ENCODE results near the gene MAML3.

MAML3 gene

GRCh38 chr4:139859876-139860275 lies 294.1 kb downstream of the MAML3 start:
- Histone ChIP-seq H3K9ac (ENCODE audit: low read depth, low read length) (no peak overlapping the region), H3K9me3 (ENCODE audit: insufficient read depth, low read depth, low read length) (no peaks in the 10 kb centered on the region), H3K27me3 (ENCODE audit: insufficient read depth, low read length) (no peaks in the 10 kb centered on the region), H3K36me3 (ENCODE audit: insufficient read depth, low read depth, low read length) (no peaks in the 10 kb centered on the region), H3K4me3 (ENCODE audit: low read length) (no peak overlapping the region), H3K4me1 (ENCODE audit: insufficient read depth, low read length) (peaks cover 16% of the 10 kb centered on the region; the same call in 1 of the 2 replicates), H3K27ac (ENCODE audit: low read length) (no peak overlapping the region)

GRCh38 chr4:139858436-139859205 lies 295.4 kb downstream of the MAML3 start:
- Histone ChIP-seq H3K27ac (ENCODE audit: low read length) (no peak overlapping the region), H3K4me1 (ENCODE audit: insufficient read depth, low read length) (peaks cover 26% of the 10 kb centered on the region; the same call in 1 of the 2 replicates), H3K36me3 (ENCODE audit: insufficient read depth, low read depth, low read length) (no peaks in the 10 kb centered on the region), H3K9me3 (ENCODE audit: insufficient read depth, low read depth, low read length) (no peaks in the 10 kb centered on the region), H3K4me3 (ENCODE audit: low read length) (no peak overlapping the region), H3K9ac (ENCODE audit: low read depth, low read length) (no peak overlapping the region), H3K27me3 (ENCODE audit: insufficient read depth, low read length) (no peaks in the 10 kb centered on the region)

- Histone ChIP-seq H3K9ac (ENCODE audit: low read depth, low read length) (no peak overlapping the region), H3K9me3 (ENCODE audit: insufficient read depth, low read depth, low read length) (no peaks in the 10 kb centered on the region), H3K4me1 (ENCODE audit: insufficient read depth, low read length) (peaks cover 26% of the 10 kb centered on the region; the same call in 1 of the 2 replicates), H3K36me3 (ENCODE audit: insufficient read depth, low read depth, low read length) (no peaks in the 10 kb centered on the region), H3K27me3 (ENCODE audit: insufficient read depth, low read length) (no peaks in the 10 kb centered on the region), H3K4me3 (ENCODE audit: low read length) (no peak overlapping the region), H3K27ac (ENCODE audit: low read length) (no peak overlapping the region)
These were observed 296.0 kb downstream of the MAML3 start for GRCh38 chr4:139857977-139858376.

GRCh38 chr4:139857021-139857420 lies 297.0 kb downstream of the MAML3 start:
- H3K4me3 ChIP-seq (ENCODE audit: low read length): no peak overlapping the region
- no peak overlapping the region for H3K27ac ChIP-seq (ENCODE audit: low read length)
- peaks cover 36% of the 10 kb centered on the region; the same call in 1 of the 2 replicates for H3K4me1 ChIP-seq (ENCODE audit: insufficient read depth, low read length)
- no peak overlapping the region for H3K9ac ChIP-seq (ENCODE audit: low read depth, low read length)
- H3K9me3 ChIP-seq (ENCODE audit: insufficient read depth, low read depth, low read length): no peaks in the 10 kb centered on the region
- no peaks in the 10 kb centered on the region for H3K27me3 ChIP-seq (ENCODE audit: insufficient read depth, low read length)
- H3K36me3 ChIP-seq (ENCODE audit: insufficient read depth, low read depth, low read length): no peaks in the 10 kb centered on the region

GRCh38 chr4:139854668-139855403 lies 299.1 kb downstream of the MAML3 start:
- H3K9ac ChIP-seq (ENCODE audit: low read depth, low read length): no peak overlapping the region
- H3K36me3 ChIP-seq (ENCODE audit: insufficient read depth, low read depth, low read length): no peaks in the 10 kb centered on the region
- H3K9me3 ChIP-seq (ENCODE audit: insufficient read depth, low read depth, low read length): no peaks in the 10 kb centered on the region
- no peak overlapping the region for H3K4me3 ChIP-seq (ENCODE audit: low read length)
- H3K4me1 ChIP-seq (ENCODE audit: insufficient read depth, low read length): peaks cover 42% of the 10 kb centered on the region; the same call in 1 of the 2 replicates
- no peak overlapping the region for H3K27ac ChIP-seq (ENCODE audit: low read length)
- H3K27me3 ChIP-seq (ENCODE audit: insufficient read depth, low read length): no peaks in the 10 kb centered on the region

GRCh38 chr4:139853309-139853708 lies 300.7 kb downstream of the MAML3 start:
- no peak overlapping the region for H3K27ac ChIP-seq (ENCODE audit: low read length)
- no peak overlapping the region for H3K9ac ChIP-seq (ENCODE audit: low read depth, low read length)
- H3K27me3 ChIP-seq (ENCODE audit: insufficient read depth, low read length): no peaks in the 10 kb centered on the region
- no peaks in the 10 kb centered on the region for H3K9me3 ChIP-seq (ENCODE audit: insufficient read depth, low read depth, low read length)
- no peaks in the 10 kb centered on the region for H3K36me3 ChIP-seq (ENCODE audit: insufficient read depth, low read depth, low read length)
- H3K4me1 ChIP-seq (ENCODE audit: insufficient read depth, low read length): peaks cover 47% of the 10 kb centered on the region
- H3K4me3 ChIP-seq (ENCODE audit: low read length): peak overlapping the region; percentile 9; the same call in 1 of the 2 replicates

GRCh38 chr4:139852612-139853269 lies 301.2 kb downstream of the MAML3 start:
- Histone ChIP-seq H3K9ac (ENCODE audit: low read depth, low read length) (no peak overlapping the region), H3K9me3 (ENCODE audit: insufficient read depth, low read depth, low read length) (no peaks in the 10 kb centered on the region), H3K27me3 (ENCODE audit: insufficient read depth, low read length) (no peaks in the 10 kb centered on the region), H3K36me3 (ENCODE audit: insufficient read depth, low read depth, low read length) (no peaks in the 10 kb centered on the region), H3K4me3 (ENCODE audit: low read length) (peak overlapping the region; percentile 9; the same call in 1 of the 2 replicates), H3K4me1 (ENCODE audit: insufficient read depth, low read length) (peaks cover 52% of the 10 kb centered on the region), H3K27ac (ENCODE audit: low read length) (no peak overlapping the region)

GRCh38 chr4:139851639-139852038 lies 302.3 kb downstream of the MAML3 start:
- H3K36me3 ChIP-seq (ENCODE audit: insufficient read depth, low read depth, low read length): no peaks in the 10 kb centered on the region
- H3K4me3 ChIP-seq (ENCODE audit: low read length): no peak overlapping the region
- H3K9ac ChIP-seq (ENCODE audit: low read depth, low read length): no peak overlapping the region
- H3K4me1 ChIP-seq (ENCODE audit: insufficient read depth, low read length): peaks cover 54% of the 10 kb centered on the region
- H3K9me3 ChIP-seq (ENCODE audit: insufficient read depth, low read depth, low read length): no peaks in the 10 kb centered on the region
- H3K27me3 ChIP-seq (ENCODE audit: insufficient read depth, low read length): no peaks in the 10 kb centered on the region
- H3K27ac ChIP-seq (ENCODE audit: low read length): no peak overlapping the region

GRCh38 chr4:139851133-139851532 lies 302.9 kb downstream of the MAML3 start:
- no peaks in the 10 kb centered on the region for H3K9me3 ChIP-seq (ENCODE audit: insufficient read depth, low read depth, low read length)
- no peak overlapping the region for H3K4me3 ChIP-seq (ENCODE audit: low read length)
- no peak overlapping the region for H3K27ac ChIP-seq (ENCODE audit: low read length)
- no peaks in the 10 kb centered on the region for H3K27me3 ChIP-seq (ENCODE audit: insufficient read depth, low read length)
- H3K4me1 ChIP-seq (ENCODE audit: insufficient read depth, low read length): peaks cover 50% of the 10 kb centered on the region
- H3K36me3 ChIP-seq (ENCODE audit: insufficient read depth, low read depth, low read length): no peaks in the 10 kb centered on the region
- H3K9ac ChIP-seq (ENCODE audit: low read depth, low read length): no peak overlapping the region

GRCh38 chr4:139849219-139849618 lies 304.8 kb downstream of the MAML3 start:
- Histone ChIP-seq H3K4me1 (ENCODE audit: insufficient read depth, low read length) (peaks cover 42% of the 10 kb centered on the region), H3K9me3 (ENCODE audit: insufficient read depth, low read depth, low read length) (no peaks in the 10 kb centered on the region), H3K9ac (ENCODE audit: low read depth, low read length) (no peak overlapping the region), H3K27me3 (ENCODE audit: insufficient read depth, low read length) (no peaks in the 10 kb centered on the region), H3K4me3 (ENCODE audit: low read length) (no peak overlapping the region), H3K36me3 (ENCODE audit: insufficient read depth, low read depth, low read length) (no peaks in the 10 kb centered on the region), H3K27ac (ENCODE audit: low read length) (no peak overlapping the region)

- Histone ChIP-seq H3K9me3 (ENCODE audit: insufficient read depth, low read depth, low read length) (no peaks in the 10 kb centered on the region), H3K9ac (ENCODE audit: low read depth, low read length) (no peak overlapping the region), H3K27ac (ENCODE audit: low read length) (no peak overlapping the region), H3K27me3 (ENCODE audit: insufficient read depth, low read length) (no peaks in the 10 kb centered on the region), H3K4me3 (ENCODE audit: low read length) (no peak overlapping the region), H3K4me1 (ENCODE audit: insufficient read depth, low read length) (peaks cover 38% of the 10 kb centered on the region), H3K36me3 (ENCODE audit: insufficient read depth, low read depth, low read length) (no peaks in the 10 kb centered on the region)
These were observed 306.0 kb downstream of the MAML3 start for GRCh38 chr4:139848028-139848427.

Data from iPS-20b (cell line).